Right atrium auricular region (tissue), 2 donors: ENCODE measurements around the gene TEK. TPM values are rescaled to one million over a fixed set of nuclear protein-coding genes. Genes with fewer than 3 reads are reported as not detected.

Experiments
- DNase-seq: peaks from one replicate; pipeline ENCODE4 v3.0.0-alpha.2; 2019; ENCODE audit warnings: low spot score
- H3K27ac ChIP-seq, 2 donors: fragments of 200-600 bp; sonication (generic); 1 replicate in 1 of 2; 2 replicates in 1 of 2; pipeline ENCODE4 v1.5.1; 2016 to 2019
- H3K27me3 ChIP-seq, 2 donors: fragments of 200-600 bp; sonication (generic); one replicate each; pipeline versions ENCODE4 v1.5.1 to v1.6.0; 2017 to 2019
- H3K36me3 ChIP-seq: fragments of 200-600 bp; sonication (generic); one replicate; pipeline ENCODE4 v1.5.1; 2016
- H3K4me1 ChIP-seq, 2 donors: fragments of 200-600 bp; sonication (generic); one replicate each; pipeline versions ENCODE4 v1.5.1 to v1.6.0; 2017 to 2019
- H3K4me3 ChIP-seq, 2 donors: fragments of 200-600 bp; sonication (generic); 1 replicate in 1 of 2; 2 replicates in 1 of 2; pipeline ENCODE4 v1.5.1; 2017 to 2019; ENCODE audit warnings: mild to moderate bottlenecking in 1 of 2, moderate library complexity in 1 of 2
- H3K9me3 ChIP-seq, 2 donors: fragments of 200-600 bp; sonication (generic); one replicate each; pipeline ENCODE4 v1.5.1; 2019
- CTCF ChIP-seq, 2 donors: fragments of 200-600 bp; sonication (generic); IDR thresholded peaks; one replicate each; pipeline ENCODE4 v1.5.1; 2019; ENCODE audit warnings: antibody characterized with exemption in 2 of 2
- total RNA-seq, 2 donors: library from RNA; depleted of rRNA; stranded (reverse); fragments of >200 nt; gene quantifications; one replicate each; pipeline ENCODE4 v1.1.0, GENCODE V29; 2016

Gene TEK
- total RNA-seq, 2 donors from 2014 or later, result 16.7 to 30.7 TPM

GRCh38 chr9:27189426-27189825, 80.4 kb downstream of the TEK start:
- no peaks in the 10 kb centered on the region for H3K36me3 ChIP-seq
- DNase-seq, result no peak
- no peak overlapping the region for H3K4me3 ChIP-seq
- no peak for TF ChIP-seq CTCF (IDR thresholded peaks at IDR 0.05)
- peaks cover 0 to 3% of the 10 kb centered on the region in 2 donors for H3K4me1 ChIP-seq
- no peak overlapping the region for H3K27ac ChIP-seq
- no peaks in the 10 kb centered on the region for H3K9me3 ChIP-seq
- no peaks in the 10 kb centered on the region for H3K27me3 ChIP-seq

GRCh38 chr9:27192291-27192960, 83.4 kb downstream of the TEK start:
- no peaks in the 10 kb centered on the region for H3K9me3 ChIP-seq
- peaks cover 0 to 11% of the 10 kb centered on the region in 2 donors for H3K4me1 ChIP-seq
- H3K4me3 ChIP-seq, result no peak overlapping the region
- no peaks in the 10 kb centered on the region for H3K36me3 ChIP-seq
- no peak for TF ChIP-seq CTCF (IDR thresholded peaks at IDR 0.05)
- no peaks in the 10 kb centered on the region for H3K27me3 ChIP-seq
- H3K27ac ChIP-seq, result no peak overlapping the region
- no peak for DNase-seq

- H3K9me3 ChIP-seq, result no peaks in the 10 kb centered on the region
- no peaks in the 10 kb centered on the region for H3K27me3 ChIP-seq
- no peak for DNase-seq
- H3K27ac ChIP-seq, result no peak overlapping the region
- no peaks in the 10 kb centered on the region for H3K36me3 ChIP-seq
- no peak overlapping the region for H3K4me3 ChIP-seq
- no peak for TF ChIP-seq CTCF (IDR thresholded peaks at IDR 0.05)
- peaks cover 0 to 11% of the 10 kb centered on the region in 2 donors for H3K4me1 ChIP-seq
Observed at GRCh38 chr9:27193886-27194285, 84.9 kb downstream of the TEK start.

GRCh38 chr9:27194401-27195091, 85.5 kb downstream of the TEK start:
- no peak for TF ChIP-seq CTCF (IDR thresholded peaks at IDR 0.05)
- Histone ChIP-seq H3K27ac (no peak overlapping the region), H3K4me1 (peaks cover 0 to 11% of the 10 kb centered on the region in 2 donors)

GRCh38 chr9:27195191-27195590, 86.2 kb downstream of the TEK start:
- Histone ChIP-seq H3K36me3 (no peaks in the 10 kb centered on the region), H3K4me1 (peaks cover 0 to 11% of the 10 kb centered on the region in 2 donors), H3K27ac (no peak overlapping the region), H3K27me3 (no peaks in the 10 kb centered on the region), H3K9me3 (no peaks in the 10 kb centered on the region), H3K4me3 (no peak overlapping the region)
- no peak for TF ChIP-seq CTCF (IDR thresholded peaks at IDR 0.05)
- DNase-seq, result no peak

More at GRCh38 chr9:27194401-27195091, 85.5 kb downstream of the TEK start:
- Histone ChIP-seq H3K36me3 (no peaks in the 10 kb centered on the region), H3K27me3 (no peaks in the 10 kb centered on the region), H3K9me3 (no peaks in the 10 kb centered on the region), H3K4me3 (no peak overlapping the region)
- DNase-seq, result no peak
